IMR-90 (cell line): ENCODE results near the gene COX19.

Experiments
- BHLHE40 ChIP-seq: fragments of 150-350 bp; IDR thresholded peaks from 2 replicates; pipeline ENCODE4 v1.6.1; 2016; ENCODE audit warnings: mild to moderate bottlenecking, low read depth, low read length
- CEBPB ChIP-seq: IDR thresholded peaks from 2 replicates; pipeline ENCODE4 v1.6.1; 2012; ENCODE audit warnings: low read depth, low read length, improper control_type of control experiment
- CHD1 ChIP-seq: IDR thresholded peaks from 2 replicates; pipeline ENCODE4 v1.6.1; 2012; ENCODE audit warnings: low read depth, low read length, improper control_type of control experiment
- CTCF ChIP-seq: conservative IDR thresholded peaks from 2 replicates; pipeline ENCODE4 v1.5.1; 2012; ENCODE audit warnings: mild to moderate bottlenecking, low read depth, low read length, improper control_type of control experiment
- POLR2A ChIP-seq: IDR thresholded peaks from 2 replicates; pipeline ENCODE4 v1.6.1; 2012; ENCODE audit warnings: mild to moderate bottlenecking, low read depth, low read length
- RCOR1 ChIP-seq: IDR thresholded peaks from 2 replicates; pipeline ENCODE4 v1.6.1; 2012; ENCODE audit warnings: mild to moderate bottlenecking, low read length, improper control_type of control experiment; ENCODE audit not compliant: insufficient replicate concordance
- TF ChIP-seq, protein P1 (sequence below): fragments of 150-350 bp; IDR thresholded peaks from 2 replicates; pipeline ENCODE4 v1.6.1; 2017; ENCODE audit warnings: mild to moderate bottlenecking, antibody characterized with exemption, low read length, low read depth

DNA sequence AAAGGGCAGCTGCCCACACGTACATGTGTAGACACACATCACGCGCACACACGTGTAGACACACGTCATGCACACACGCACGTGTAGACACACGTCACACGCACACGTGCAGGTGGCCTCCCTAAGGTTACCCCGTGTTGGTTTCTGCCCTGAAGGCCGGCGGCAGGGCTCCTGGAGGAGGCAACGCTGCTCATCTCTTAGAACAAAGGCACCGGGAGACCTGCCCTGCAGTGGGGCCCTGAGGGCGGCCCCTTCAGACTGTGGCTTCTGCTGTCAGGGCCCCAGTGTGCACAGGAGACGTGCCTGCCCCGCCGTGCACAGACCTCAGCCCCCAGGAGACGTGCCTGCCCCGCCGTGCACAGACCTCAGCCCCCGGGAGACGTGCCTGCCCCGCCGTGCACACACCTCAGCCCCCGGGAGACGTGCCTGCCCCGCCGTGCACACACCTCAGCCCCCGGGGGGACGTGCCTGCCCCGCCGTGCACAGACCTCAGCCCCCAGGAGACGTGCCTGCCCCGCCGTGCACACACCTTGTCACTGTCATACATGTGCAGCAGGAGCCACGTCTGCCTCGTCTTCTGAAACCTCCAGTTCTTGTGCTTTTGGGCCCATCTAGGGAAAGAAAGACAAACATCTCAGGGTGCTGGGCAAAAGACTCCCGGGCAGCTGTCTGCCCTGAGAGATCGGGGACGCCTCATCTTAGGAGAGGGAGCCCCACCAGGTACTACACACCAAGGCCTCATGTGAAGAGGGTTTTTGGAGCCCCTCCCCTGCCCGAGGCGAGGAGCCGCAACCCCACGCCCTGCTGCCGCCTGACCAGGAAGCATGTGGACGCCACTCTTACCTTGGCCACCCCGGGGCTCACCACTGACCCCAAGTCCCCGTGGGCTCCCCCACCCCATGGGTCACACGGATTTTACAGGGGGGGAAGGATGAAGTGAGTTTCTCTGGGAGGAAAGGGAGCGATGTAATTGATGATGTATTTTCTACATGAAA is 24.9 kb upstream of the COX19 start:
- TF ChIP-seq RCOR1 = no peak
- TF ChIP-seq POLR2A = no peak
- TF ChIP-seq CEBPB = no peak
- no peak for TF ChIP-seq CTCF
- TF ChIP-seq, protein P1, sequence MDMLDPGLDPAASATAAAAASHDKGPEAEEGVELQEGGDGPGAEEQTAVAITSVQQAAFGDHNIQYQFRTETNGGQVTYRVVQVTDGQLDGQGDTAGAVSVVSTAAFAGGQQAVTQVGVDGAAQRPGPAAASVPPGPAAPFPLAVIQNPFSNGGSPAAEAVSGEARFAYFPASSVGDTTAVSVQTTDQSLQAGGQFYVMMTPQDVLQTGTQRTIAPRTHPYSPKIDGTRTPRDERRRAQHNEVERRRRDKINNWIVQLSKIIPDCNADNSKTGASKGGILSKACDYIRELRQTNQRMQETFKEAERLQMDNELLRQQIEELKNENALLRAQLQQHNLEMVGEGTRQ = no peak
- TF ChIP-seq BHLHE40 = no peak
- TF ChIP-seq CHD1 = no peak
